ENCODE results near the gene FAM170B. TPM values are rescaled to one million over a fixed set of nuclear protein-coding genes. Genes with fewer than 3 reads are reported as not detected.

FAM170B gene
- total RNA-seq: not detected in 2 replicates
- not detected in 2 replicates for polyA plus RNA-seq
- not detected in 2 replicates for polyA plus RNA-seq (2011; cell fraction: cytosol; rRNA removed)
- not detected in 2 replicates for polyA plus RNA-seq (2011; cell fraction: nucleus; rRNA removed)
- polyA plus RNA-seq (2012): not detected in 2 replicates
- polyA minus RNA-seq: not detected in 2 replicates
- polyA minus RNA-seq (2011; cell fraction: cytosol; rRNA and poly(A)+ RNA removed): not detected
- not detected in 2 replicates for polyA minus RNA-seq (2011; cell fraction: nucleus; rRNA and poly(A)+ RNA removed)
- not detected for Bru-seq, nascent RNA
- BruChase-seq, experiment 1, labeled RNA remaining after a 6-hour chase: not detected
- BruChase-seq, experiment 2, labeled RNA remaining after a 2-hour chase: not detected
- long read RNA-seq: 0 reads

- ChIA-PET POLR2A (no interaction called here), CTCF (no interaction called here)
- no TSS peak for BruUV-seq (replicated peaks)
- Histone ChIP-seq H3K27ac (ENCODE audit: insufficient read depth, low read depth, low read length) (no peak within 1 kb of the TSS), H3K4me1 (ENCODE audit: control insufficient read depth, extremely low read depth, insufficient read depth, low read length) (no peaks in the 10 kb centered on the region), H3K9ac (replicated peaks; ENCODE audit: extremely low read depth, insufficient read depth, low read length) (no peak within 1 kb of the TSS), H2AFZ (ENCODE audit: low read depth, low read length) (no peak within 1 kb of the TSS), H3K4me2 (ENCODE audit: insufficient read depth, low read length) (no peak within 1 kb of the TSS), H3K36me3 (ENCODE audit: control insufficient read depth in 2 of 2, extremely low read depth in 1 of 2, insufficient read depth in 2 of 2, low read length in 2 of 2) (no peaks in the 10 kb centered on the region), H3K27me3 (ENCODE audit: control insufficient read depth in 2 of 2, insufficient read depth in 2 of 2, low read length in 2 of 2) (peaks cover 0 to 8% of the 10 kb centered on the region in 2 experiments), H3K79me2 (ENCODE audit: control insufficient read depth, insufficient read depth, low read length) (no peaks in the 10 kb centered on the region), H3K9me3 (replicated peaks; ENCODE audit: control insufficient read depth, insufficient read depth, low read length) (no peaks in the 10 kb centered on the region), H3K4me3 (replicated peaks in 1 of 3; ENCODE audit: insufficient read depth in 1 of 3, low read depth in 1 of 3, low read length in 3 of 3) (no peak within 1 kb of the TSS), H3K9me1 (replicated peaks; ENCODE audit: control insufficient read depth, extremely low read depth, insufficient read depth, low read length) (no peaks in the 10 kb centered on the region), H4K20me1 (replicated peaks; ENCODE audit: control insufficient read depth, extremely low read depth, insufficient read depth, low read length) (no peaks in the 10 kb centered on the region)
- TF ChIP-seq CTCF (IDR thresholded peaks at IDR 0.05; ENCODE audit: extremely low read depth in 1 of 2, insufficient read depth in 1 of 2, low read depth in 1 of 2, low read length in 2 of 2) (no peak), FOS (IDR thresholded peaks at IDR 0.05; ENCODE audit: borderline replicate concordance, insufficient read depth, low read length) (no peak), EZH2 (IDR thresholded peaks at IDR 0.05; ENCODE audit: borderline replicate concordance, low read depth, low read length, severe bottlenecking) (no peak), GATA2 (IDR thresholded peaks at IDR 0.05; ENCODE audit: insufficient read depth, insufficient read length, low read depth, low read length) (no peak), JUN (IDR thresholded peaks at IDR 0.05; ENCODE audit: borderline replicate concordance, insufficient read depth, insufficient read length, low read depth) (no peak), POLR2A (IDR thresholded peaks at IDR 0.05; ENCODE audit: low read depth, low read length) (no peak), MYC (IDR thresholded peaks at IDR 0.05; ENCODE audit: low read depth, low read length) (no peak)
- FAIRE-seq (no peak), DNase-seq (ENCODE audit: low read depth, low spot score) (no peak)
- intact Hi-C loops (cut with micrococcal nuclease) (no loop called here), dilution Hi-C loops (cut with MboI; ENCODE audit: extremely low pct_ligation_motif_present, low sequenced_read_pairs) (no loop called here)
These were observed at the start of gene FAM170B for GRCh38 chr10:49133706-49134248. Gene FAM170B (minus strand): TSS chr10:49134021. CDS start chr10:49133918, 103 bp downstream.

Data from endothelial cell of umbilical vein (primary cell).